HepG2 (cell line): Measurements from ENCODE around the gene HOXD9.

Source experiments
- BRD4 ChIP-seq: sonication (generic); formaldehyde crosslinking; IDR thresholded peaks from 2 replicates; pipeline ENCODE4 v1.4.0; 2020; ENCODE audit warnings: missing genetic modification reagents
- MAX ChIP-seq: IDR thresholded peaks from 2 replicates; pipeline ENCODE4 v1.6.1; 2012; ENCODE audit warnings: inconsistent platforms

DNA sequence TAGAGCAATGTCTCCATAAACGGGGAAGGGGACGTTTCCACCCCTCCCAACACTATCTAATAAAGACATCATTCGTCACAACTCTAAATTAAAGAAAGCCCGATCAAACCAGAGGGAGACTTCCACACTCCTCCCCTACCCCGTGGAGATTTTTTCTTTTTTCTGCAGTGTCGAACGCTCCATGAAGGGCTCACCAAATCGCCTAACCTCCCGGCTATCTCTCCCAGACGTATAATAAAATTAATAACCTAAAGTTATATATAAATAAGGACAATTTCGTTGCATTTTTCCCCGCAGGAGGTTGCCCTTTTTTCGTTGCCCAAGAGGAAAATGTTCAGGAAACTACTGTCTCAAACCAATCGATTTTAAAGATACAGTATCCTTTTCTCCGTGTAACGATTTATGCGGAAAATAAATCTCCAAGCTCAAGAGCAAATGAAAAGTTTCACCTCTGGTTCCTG, 41.1 kb upstream of the HOXD9 start:
- TF ChIP-seq MAX: no peak
- TF ChIP-seq BRD4 (CRISPR knock-in tag): no peak
